ENCODE measurements around the gene PLA2G4B. TPM values are rescaled to one million over a fixed set of nuclear protein-coding genes. Genes with fewer than 3 reads are reported as not detected.

The PLA2G4B gene
- total RNA-seq, 1 experiment from 2014 or later, result 11.0 TPM

GRCh38 chr15:41798607-41799487, 39.8 kb upstream of the PLA2G4B start:
- ChIA-PET POLR2A (no interaction called here), CTCF (interaction anchor here (1.0 kb wide), 1 partner anchor 25 kb away, joined by 6 read pairs; the partner anchor contains the start of gene MAPKBP1)
- TF ChIP-seq HMGXB4 (CRISPR knock-in tag; IDR thresholded peaks at IDR 0.05) (no peak), FOXP1 (CRISPR knock-in tag; IDR thresholded peaks at IDR 0.05; ENCODE audit: borderline replicate concordance) (no peak), ZBTB21 (CRISPR knock-in tag; IDR thresholded peaks at IDR 0.05; ENCODE audit: borderline replicate concordance) (no peak), RORB (CRISPR knock-in tag; IDR thresholded peaks at IDR 0.05) (no peak), CDX4 (CRISPR knock-in tag; IDR thresholded peaks at IDR 0.05; ENCODE audit: borderline replicate concordance) (no peak), FOXP4 (CRISPR knock-in tag; IDR thresholded peaks at IDR 0.05) (no peak), ESRRA (CRISPR knock-in tag; IDR thresholded peaks at IDR 0.05; ENCODE audit: borderline replicate concordance) (no peak), USF2 (CRISPR knock-in tag; IDR thresholded peaks at IDR 0.05) (no peak), STAT6 (CRISPR knock-in tag; conservative IDR thresholded peaks at IDR 0.05; ENCODE audit: low read depth) (no peak), CBFB (CRISPR knock-in tag; IDR thresholded peaks at IDR 0.05; ENCODE audit: low read depth) (no peak), CREB1 (CRISPR knock-in tag; IDR thresholded peaks at IDR 0.05) (no peak), RELA (CRISPR knock-in tag; IDR thresholded peaks at IDR 0.05; ENCODE audit: borderline replicate concordance) (no peak)
- H3K9me3 Mint-ChIP-seq, result no peaks in the 10 kb centered on the region
- H3K27ac Mint-ChIP-seq, result no peak overlapping the region
- H3K4me1 Mint-ChIP-seq, result 0 out of 2 replicates have a peak, but pooled peaks cover 3% of the 10 kb centered on the region
- no peaks in the 10 kb centered on the region for H3K27me3 Mint-ChIP-seq (ENCODE audit: low read depth)
- DNase-seq (ENCODE audit: low spot score) (no peak), ATAC-seq (no peak)
- no peaks in the 10 kb centered on the region for H3K36me3 Mint-ChIP-seq
- H3K4me3 Mint-ChIP-seq, result no peak overlapping the region

GRCh38 chr15:41799488-41799805, 39.2 kb upstream of the PLA2G4B start:
- ChIA-PET CTCF (interaction anchor here (1.0 kb wide), 1 partner anchor 26 kb away, joined by 6 read pairs; the partner anchor contains the start of gene MAPKBP1), POLR2A (no interaction called here)
- Mint-ChIP-seq H3K27me3 (ENCODE audit: low read depth) (no peaks in the 10 kb centered on the region), H3K9me3 (no peaks in the 10 kb centered on the region), H3K4me3 (no peak overlapping the region), H3K4me1 (0 out of 2 replicates have a peak, but pooled peaks cover 3% of the 10 kb centered on the region), H3K36me3 (no peaks in the 10 kb centered on the region), H3K27ac (no peak overlapping the region)
- DNase-seq (ENCODE audit: low spot score) (no peak), ATAC-seq (no peak)
- TF ChIP-seq ZNF121 (CRISPR knock-in tag; IDR thresholded peaks at IDR 0.05) (no peak), HMGA2 (CRISPR knock-in tag; IDR thresholded peaks at IDR 0.05) (no peak), GRHL2 (CRISPR knock-in tag; IDR thresholded peaks at IDR 0.05; ENCODE audit: insufficient replicate concordance, severe bottlenecking) (no peak), HMGXB4 (CRISPR knock-in tag; IDR thresholded peaks at IDR 0.05) (no peak), RORB (CRISPR knock-in tag; IDR thresholded peaks at IDR 0.05) (no peak), TEAD4 (CRISPR knock-in tag; IDR thresholded peaks at IDR 0.05) (no peak), SMAD4 (CRISPR knock-in tag; IDR thresholded peaks at IDR 0.05) (no peak), ZNF425 (CRISPR knock-in tag; conservative IDR thresholded peaks at IDR 0.05) (no peak), ZNF423 (CRISPR knock-in tag; IDR thresholded peaks at IDR 0.05) (no peak), JAZF1 (CRISPR knock-in tag; IDR thresholded peaks at IDR 0.05) (no peak), EMX1 (CRISPR knock-in tag; IDR thresholded peaks at IDR 0.05) (no peak)
